Cardiac fibroblast (primary cell): ENCODE data around the gene CRHR1.

Source experiments
- DNase-seq, 2 donors: peaks; one replicate each; pipeline versions ENCODE4 v3.0.0 to v3.0.0-alpha.2; 2010; ENCODE audit warnings: low read depth in 2 of 2
- H3K4me3 ChIP-seq, 2 donors: replicated peaks in 1 of 2; 1 replicate in 1 of 2; 2 replicates in 1 of 2; pipeline ENCODE4 v1.5.1; 2011; ENCODE audit warnings: low read depth in 2 of 2, low read length in 2 of 2, mild to moderate bottlenecking in 2 of 2, moderate library complexity in 1 of 2
- TF ChIP-seq, protein P1 (sequence below): IDR thresholded peaks from one replicate; pipeline ENCODE4 v1.5.1; 2011; ENCODE audit warnings: low read depth, mild to moderate bottlenecking, low read length, inconsistent platforms

CRHR1 gene

DNA sequence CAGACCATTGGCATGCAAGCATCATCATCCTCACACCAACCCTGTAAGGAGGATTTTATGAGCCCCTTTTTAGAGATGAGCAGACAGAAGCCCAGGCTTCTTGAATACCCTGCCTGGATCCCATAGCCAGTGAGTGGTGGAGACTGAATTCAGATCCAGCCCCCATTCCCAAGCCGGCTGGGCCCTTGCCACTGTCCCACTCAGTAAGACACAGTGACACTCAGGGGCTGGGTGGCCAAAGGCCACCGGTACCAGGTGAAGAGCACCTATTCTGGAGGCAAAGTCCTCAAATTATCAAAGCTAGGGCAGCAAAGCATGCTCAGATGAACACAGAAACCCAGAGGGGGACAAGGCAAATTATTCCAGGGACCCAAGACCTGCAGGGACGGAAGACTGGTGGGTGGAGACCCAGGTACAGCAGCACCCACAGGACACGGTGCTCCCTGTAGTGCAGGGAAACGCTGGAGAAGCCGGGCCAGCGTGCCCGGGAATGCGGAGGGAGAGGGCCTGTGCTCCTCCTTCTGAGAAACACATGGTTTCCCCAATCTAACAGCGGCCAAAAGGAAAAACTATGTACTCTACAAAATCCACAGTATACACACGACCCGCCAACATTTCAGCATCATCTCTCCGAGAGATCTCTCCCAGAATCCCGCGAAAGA is 33.2 kb upstream of the CRHR1 start:
- TF ChIP-seq, protein P1, sequence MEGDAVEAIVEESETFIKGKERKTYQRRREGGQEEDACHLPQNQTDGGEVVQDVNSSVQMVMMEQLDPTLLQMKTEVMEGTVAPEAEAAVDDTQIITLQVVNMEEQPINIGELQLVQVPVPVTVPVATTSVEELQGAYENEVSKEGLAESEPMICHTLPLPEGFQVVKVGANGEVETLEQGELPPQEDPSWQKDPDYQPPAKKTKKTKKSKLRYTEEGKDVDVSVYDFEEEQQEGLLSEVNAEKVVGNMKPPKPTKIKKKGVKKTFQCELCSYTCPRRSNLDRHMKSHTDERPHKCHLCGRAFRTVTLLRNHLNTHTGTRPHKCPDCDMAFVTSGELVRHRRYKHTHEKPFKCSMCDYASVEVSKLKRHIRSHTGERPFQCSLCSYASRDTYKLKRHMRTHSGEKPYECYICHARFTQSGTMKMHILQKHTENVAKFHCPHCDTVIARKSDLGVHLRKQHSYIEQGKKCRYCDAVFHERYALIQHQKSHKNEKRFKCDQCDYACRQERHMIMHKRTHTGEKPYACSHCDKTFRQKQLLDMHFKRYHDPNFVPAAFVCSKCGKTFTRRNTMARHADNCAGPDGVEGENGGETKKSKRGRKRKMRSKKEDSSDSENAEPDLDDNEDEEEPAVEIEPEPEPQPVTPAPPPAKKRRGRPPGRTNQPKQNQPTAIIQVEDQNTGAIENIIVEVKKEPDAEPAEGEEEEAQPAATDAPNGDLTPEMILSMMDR, result no peak
- no peak overlapping the region for H3K4me3 ChIP-seq
- no peak for DNase-seq

DNA sequence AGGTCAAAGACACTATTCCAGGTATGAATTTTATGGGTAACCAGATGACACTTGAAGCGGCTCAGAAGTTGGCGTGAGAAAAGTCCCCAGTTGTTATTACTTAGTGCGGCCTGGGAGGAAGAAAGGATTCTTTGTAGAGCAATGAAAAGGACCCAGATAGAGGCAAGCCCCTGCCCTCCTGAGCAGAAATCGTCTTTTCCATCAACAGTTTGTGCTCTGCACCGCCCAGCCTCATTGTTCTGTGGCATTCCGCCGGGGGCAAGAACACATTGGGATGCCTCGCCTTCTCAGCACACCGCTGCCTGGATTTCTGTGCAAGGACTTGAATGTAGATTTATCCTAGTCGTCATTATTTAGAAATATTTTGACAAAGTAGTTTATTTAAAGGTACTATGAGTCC is 32.7 kb upstream of the CRHR1 start:
- H3K4me3 ChIP-seq, result no peak overlapping the region
- DNase-seq, result no peak
- TF ChIP-seq, protein P1, result no peak

DNA sequence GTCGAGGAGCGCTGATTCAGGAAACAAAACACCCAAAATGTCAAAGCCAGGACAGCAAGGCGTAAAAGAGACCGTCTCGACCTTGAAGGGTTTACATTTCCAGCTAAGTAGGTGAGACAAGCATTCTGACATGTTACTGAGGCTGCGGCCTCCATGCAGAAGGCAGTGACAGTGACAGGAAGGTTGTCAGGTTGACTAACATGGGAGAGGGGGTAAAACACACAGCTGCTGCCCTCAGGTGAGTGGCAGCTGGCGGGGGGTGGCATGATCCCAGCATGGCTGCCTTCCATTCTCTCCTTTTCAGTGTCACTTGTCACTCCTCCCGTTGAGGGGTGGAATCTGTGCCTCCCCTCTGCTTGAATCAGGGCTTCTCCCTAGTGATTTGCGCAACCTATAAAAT is 31.9 kb upstream of the CRHR1 start:
- TF ChIP-seq, protein P1, result no peak
- no peak for DNase-seq
- H3K4me3 ChIP-seq, result no peak overlapping the region

DNA sequence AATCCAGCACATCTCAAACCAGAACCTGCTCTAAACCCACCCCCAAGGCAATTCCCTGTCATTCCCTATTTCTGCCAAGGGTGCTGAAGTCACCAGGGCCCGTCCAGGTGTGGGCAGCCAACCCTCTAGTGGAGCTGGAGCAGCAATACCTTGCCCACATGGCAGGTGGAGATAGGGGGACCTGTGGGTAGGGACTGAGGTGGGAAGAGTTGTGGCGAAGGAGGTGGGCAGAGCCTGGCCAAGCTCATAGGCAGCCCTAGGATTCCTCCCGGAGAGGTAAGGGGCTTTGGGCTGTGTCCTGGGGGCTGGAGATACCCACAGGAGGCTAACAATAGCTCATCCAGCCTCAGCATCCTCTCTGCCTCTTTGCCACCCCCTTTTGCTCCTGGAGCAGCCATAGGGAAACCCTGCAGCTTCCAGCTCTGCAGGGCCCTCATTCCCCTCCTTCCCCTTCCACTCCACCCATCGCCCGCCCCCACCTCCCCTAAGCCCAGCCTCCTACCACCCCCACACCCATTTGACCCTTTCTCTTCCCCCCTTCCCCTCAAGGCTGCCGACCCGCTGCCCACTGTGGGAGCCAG is 30.4 kb upstream of the CRHR1 start:
- DNase-seq, result no peak
- TF ChIP-seq, protein P1, result no peak
- H3K4me3 ChIP-seq, result no peak overlapping the region

DNA sequence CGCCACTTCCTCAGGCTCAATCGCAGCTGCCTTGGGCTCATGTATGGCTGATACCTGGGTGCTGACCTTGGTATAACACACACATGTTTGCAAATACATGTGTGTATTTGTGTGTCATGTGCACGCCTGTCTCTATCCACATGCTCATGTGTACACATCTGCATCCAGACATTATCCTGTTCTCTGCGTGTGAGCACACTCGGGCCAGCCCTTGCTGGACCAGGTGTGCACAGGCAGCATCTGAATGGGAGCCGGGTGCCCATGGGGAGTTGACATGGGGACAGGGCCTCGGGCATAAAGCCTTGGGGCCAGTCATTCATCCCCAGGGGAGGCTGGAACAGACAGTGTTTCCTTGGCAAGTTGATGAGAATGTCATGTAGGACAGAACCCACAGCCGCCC is 29.1 kb upstream of the CRHR1 start:
- no peak for DNase-seq
- TF ChIP-seq, protein P1, result no peak
- H3K4me3 ChIP-seq, result no peak overlapping the region

DNA sequence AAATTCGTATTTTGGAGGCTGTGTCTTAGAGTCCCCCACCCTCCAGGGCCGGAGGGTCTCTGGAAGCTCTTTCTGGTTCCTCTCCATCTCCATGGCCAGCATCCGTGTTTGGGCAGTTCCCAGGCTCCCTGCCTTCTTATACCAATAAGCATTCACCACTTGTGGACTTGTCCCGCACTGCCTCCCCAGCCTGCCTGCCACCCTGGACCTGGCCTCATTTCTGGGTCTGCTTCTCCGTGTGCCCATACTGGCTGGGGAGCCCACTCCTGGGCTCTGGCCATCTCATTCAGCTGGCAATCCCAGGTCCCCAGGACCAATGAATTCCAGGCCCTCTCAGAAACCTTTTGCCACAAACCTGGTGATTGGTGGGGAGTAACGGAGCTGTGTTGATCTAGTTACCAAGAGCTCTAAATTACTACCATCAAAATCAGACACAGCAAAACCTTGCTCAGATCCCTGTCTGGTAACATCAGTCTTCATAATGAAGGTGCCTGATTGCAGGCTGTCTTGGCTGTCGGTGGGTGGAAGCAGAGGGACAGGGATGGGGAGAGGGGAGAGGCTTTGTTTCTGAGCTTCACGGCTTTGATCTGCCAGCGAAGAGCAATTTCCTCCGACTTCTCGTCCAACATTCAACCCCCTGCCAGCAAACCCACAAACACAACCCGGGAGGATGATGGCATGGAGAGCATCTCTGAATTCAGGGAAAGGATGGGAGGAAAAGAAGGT is 27.7 kb upstream of the CRHR1 start:
- TF ChIP-seq, protein P1, result no peak
- DNase-seq, result no peak

More for the DNA sequence above, 27.7 kb upstream of the CRHR1 start:
- no peak overlapping the region for H3K4me3 ChIP-seq
